ENCODE data around the gene NEMP1.

GRCh38 chr12:57055824-57056223 is 22.8 kb downstream of the NEMP1 start:
- TF ChIP-seq GATA2 (IDR thresholded peaks at IDR 0.05; ENCODE audit: low read depth, low read length) = no peak
- TF ChIP-seq GATA3 (IDR thresholded peaks at IDR 0.05; ENCODE audit: low read depth, low read length) = no peak
